ENCODE results near the gene MCUB. TPM values are rescaled to one million over a fixed set of nuclear protein-coding genes. Genes with fewer than 3 reads are reported as not detected.
A peak's percentile ranks its signal among the peaks of the same experiment; 100 is the strongest.

Gene MCUB
- total RNA-seq, 6 experiments from 2014 or later, result 10.2 to 16.5 (median 15.3) TPM

DNA sequence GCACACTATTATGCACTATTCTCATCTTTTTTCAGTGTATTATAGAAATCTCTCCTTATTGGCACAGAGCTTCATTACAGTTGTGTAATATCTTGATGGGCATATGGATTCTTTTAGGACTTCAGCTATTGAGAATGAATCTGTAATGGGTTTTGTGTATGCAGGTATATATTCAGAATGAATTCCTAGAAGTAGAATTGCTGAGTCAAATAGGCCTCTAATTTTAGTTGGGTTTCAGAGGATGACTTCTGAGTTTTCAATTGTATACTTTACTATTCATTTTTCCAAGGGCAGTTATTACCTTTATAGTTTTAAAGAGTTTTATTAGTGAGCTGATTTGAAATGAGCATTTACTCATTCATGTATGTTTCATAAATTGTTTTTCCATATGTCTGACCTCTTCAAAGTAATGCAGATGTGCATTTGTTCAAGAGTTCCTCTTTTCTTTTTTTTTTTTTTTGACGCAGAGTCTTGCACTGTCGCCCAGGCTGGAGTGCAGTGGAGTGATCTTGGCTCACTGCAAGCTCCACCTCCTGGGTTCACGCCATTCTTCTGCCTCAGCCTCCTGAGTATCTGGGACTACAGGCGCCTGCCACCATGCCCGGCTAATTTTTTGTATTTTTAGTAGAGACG, 123.7 kb downstream of the MCUB start:
- Mint-ChIP-seq H3K27me3 (ENCODE audit: insufficient read depth) (no peaks in the 10 kb centered on the region), H3K9me3 (no peaks in the 10 kb centered on the region; the same call in 1 of the 2 replicates), H3K36me3 (ENCODE audit: low read depth) (peaks cover 5% of the 10 kb centered on the region; the same call in 1 of the 2 replicates), H3K27ac (no peak overlapping the region), H3K4me1 (ENCODE audit: low read depth) (no peaks in the 10 kb centered on the region), H3K4me3 (no peak overlapping the region)
- no peak for DNase-seq
- TF ChIP-seq, protein P1, sequence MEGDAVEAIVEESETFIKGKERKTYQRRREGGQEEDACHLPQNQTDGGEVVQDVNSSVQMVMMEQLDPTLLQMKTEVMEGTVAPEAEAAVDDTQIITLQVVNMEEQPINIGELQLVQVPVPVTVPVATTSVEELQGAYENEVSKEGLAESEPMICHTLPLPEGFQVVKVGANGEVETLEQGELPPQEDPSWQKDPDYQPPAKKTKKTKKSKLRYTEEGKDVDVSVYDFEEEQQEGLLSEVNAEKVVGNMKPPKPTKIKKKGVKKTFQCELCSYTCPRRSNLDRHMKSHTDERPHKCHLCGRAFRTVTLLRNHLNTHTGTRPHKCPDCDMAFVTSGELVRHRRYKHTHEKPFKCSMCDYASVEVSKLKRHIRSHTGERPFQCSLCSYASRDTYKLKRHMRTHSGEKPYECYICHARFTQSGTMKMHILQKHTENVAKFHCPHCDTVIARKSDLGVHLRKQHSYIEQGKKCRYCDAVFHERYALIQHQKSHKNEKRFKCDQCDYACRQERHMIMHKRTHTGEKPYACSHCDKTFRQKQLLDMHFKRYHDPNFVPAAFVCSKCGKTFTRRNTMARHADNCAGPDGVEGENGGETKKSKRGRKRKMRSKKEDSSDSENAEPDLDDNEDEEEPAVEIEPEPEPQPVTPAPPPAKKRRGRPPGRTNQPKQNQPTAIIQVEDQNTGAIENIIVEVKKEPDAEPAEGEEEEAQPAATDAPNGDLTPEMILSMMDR (IDR thresholded peaks at IDR 0.05), result no peak

DNA sequence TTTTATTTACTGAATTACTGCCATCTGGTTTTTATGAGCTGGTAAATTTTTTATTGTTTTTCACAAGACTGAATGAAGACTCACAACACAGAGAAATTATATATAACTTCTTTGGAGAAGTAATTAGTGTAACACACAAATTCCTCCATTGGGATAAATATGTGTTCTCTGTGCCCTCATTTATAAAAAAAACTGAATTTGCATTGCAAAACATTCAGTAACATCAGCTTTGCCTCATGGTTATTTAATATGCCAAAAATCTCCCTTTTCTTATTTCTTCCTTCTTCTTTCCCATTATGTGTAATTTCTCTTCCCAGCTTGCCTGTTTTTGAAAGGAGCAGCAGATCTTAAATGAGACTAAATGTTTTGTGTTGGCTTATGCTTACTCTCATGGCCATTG, 124.7 kb downstream of the MCUB start:
- TF ChIP-seq, protein P1 (IDR thresholded peaks at IDR 0.05), result no peak
- no peak for DNase-seq
- Mint-ChIP-seq H3K36me3 (ENCODE audit: low read depth) (peaks cover 5% of the 10 kb centered on the region; the same call in 1 of the 2 replicates), H3K4me3 (no peak overlapping the region), H3K27me3 (ENCODE audit: insufficient read depth) (no peaks in the 10 kb centered on the region), H3K9me3 (no peaks in the 10 kb centered on the region; the same call in 1 of the 2 replicates), H3K4me1 (ENCODE audit: low read depth) (no peaks in the 10 kb centered on the region), H3K27ac (no peak overlapping the region)

DNA sequence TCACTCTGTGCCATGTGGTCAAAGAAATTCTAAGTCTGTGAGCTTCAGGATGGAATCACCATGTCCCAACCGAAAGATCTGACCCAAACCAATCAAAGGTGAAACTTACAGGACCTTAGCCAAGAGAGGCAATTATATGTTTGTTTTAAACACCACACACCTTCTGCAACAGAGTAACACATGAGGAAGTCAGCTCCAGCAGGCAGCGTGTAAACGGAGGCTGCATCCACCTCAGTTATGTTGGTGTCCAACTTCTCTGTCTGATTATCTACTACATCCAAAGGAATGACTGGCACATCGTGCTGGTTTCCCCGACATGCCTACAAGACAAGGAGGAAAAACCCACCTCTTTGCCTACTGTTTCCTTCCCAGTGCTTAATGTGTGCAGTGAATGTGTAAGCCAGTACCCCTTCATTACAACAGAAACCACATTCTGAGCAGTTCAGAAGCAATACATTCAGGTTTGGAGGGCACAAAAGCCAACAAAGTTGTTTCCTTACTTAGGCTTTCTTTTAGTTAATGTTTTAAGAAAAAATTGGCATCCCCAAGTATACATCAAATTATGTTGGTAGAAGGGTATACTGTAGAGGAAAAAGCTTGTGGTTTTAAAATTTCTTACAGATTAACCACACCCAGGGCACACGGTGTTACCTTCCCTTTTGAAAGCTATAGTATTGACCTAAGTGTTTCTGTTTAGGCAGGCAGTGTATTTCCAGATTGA, 130.8 kb downstream of the MCUB start:
- Mint-ChIP-seq H3K27me3 (ENCODE audit: insufficient read depth) (no peaks in the 10 kb centered on the region), H3K36me3 (ENCODE audit: low read depth) (peaks cover 30% of the 10 kb centered on the region), H3K4me3 (no peak overlapping the region), H3K4me1 (ENCODE audit: low read depth) (peaks cover 22% of the 10 kb centered on the region), H3K27ac (peak overlapping the region; percentile 56; the same call in 1 of the 2 replicates), H3K9me3 (no peaks in the 10 kb centered on the region)
- DNase-seq, result no peak
- TF ChIP-seq, protein P1 (IDR thresholded peaks at IDR 0.05), result no peak

DNA sequence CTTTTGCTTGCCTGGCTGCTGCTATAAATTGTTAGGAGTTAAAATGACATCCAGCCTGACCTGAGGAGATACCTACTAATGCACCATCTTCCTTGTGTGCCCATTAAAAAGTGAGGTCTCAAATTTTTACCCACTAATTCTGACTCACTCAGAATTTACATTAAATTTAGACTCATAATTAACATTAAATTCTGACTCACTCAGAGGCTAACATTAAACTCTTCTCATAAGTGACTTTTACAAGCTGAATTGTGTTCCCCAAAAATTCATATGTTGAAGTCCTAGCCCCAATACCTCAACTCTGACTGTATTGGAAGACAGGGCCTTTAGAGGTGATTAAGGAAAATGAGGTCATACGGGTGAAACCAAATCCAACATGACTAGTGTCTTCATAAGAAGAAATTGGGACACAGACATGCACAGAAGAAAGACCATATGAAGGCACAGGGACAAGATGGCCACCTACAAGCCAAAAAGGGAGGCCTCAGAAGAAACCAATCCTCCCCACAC, 131.4 kb downstream of the MCUB start:
- Mint-ChIP-seq H3K4me3 (no peak overlapping the region; the same call in 1 of the 2 replicates), H3K4me1 (ENCODE audit: low read depth) (peaks cover 22% of the 10 kb centered on the region), H3K36me3 (ENCODE audit: low read depth) (peaks cover 30% of the 10 kb centered on the region), H3K27me3 (ENCODE audit: insufficient read depth) (no peaks in the 10 kb centered on the region), H3K27ac (peak overlapping the region; percentile 56; the same call in 1 of the 2 replicates), H3K9me3 (no peaks in the 10 kb centered on the region)
- TF ChIP-seq, protein P1 (IDR thresholded peaks at IDR 0.05), result no peak
- DNase-seq, result peak; percentile 54

DNA sequence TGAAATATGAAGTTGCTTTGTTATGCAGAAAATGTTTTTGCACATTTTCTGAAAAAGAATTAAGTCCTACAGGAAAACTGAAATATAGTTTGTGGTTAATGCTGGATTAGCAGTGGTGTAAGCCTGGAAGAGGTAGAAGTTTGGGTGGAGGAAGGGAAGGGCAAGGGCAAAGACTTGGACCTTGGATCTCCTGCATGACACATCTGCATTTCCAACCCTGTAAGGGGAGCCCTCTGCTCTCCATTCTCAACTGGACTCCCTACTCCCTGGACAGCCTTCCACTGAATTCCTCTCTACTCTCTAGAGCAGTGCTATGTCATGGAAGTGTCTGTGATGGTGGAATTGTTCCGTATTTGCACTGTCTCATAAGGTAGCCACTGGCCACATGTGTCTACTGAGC, 138.6 kb downstream of the MCUB start:
- TF ChIP-seq, protein P1 (IDR thresholded peaks at IDR 0.05), result no peak
- peaks cover 4% of the 10 kb centered on the region for H3K27me3 Mint-ChIP-seq (ENCODE audit: insufficient read depth)
- H3K4me1 Mint-ChIP-seq (ENCODE audit: low read depth), result peaks cover 24% of the 10 kb centered on the region
- peaks cover 21% of the 10 kb centered on the region for H3K36me3 Mint-ChIP-seq (ENCODE audit: low read depth)
- H3K9me3 Mint-ChIP-seq, result no peaks in the 10 kb centered on the region
- no peak for DNase-seq
- H3K4me3 Mint-ChIP-seq, result no peak overlapping the region
- no peak overlapping the region for H3K27ac Mint-ChIP-seq
